ENCODE results near the gene WWOX.

Gene WWOX

DNA sequence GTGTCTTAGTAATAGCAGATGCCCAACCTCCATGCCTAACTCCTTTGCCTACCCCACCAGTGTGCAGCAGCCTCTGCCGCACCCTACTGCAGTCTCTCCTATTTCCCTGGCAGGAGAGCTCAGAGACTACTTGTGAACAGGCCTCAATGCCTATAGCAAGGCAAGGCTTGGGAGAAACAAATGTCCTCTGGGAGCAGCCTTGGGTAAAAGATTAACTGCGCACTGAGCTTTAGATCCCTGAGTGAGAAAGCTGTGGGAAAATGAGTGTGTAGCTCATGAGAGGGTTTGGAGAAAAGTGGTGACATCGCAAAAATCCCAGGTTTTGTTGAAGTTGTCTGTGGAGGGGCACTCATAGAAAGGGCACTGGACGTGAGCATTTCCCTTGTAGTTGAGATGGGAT is 335.8 kb downstream of the WWOX start:
- DNase-seq = no peak

DNA sequence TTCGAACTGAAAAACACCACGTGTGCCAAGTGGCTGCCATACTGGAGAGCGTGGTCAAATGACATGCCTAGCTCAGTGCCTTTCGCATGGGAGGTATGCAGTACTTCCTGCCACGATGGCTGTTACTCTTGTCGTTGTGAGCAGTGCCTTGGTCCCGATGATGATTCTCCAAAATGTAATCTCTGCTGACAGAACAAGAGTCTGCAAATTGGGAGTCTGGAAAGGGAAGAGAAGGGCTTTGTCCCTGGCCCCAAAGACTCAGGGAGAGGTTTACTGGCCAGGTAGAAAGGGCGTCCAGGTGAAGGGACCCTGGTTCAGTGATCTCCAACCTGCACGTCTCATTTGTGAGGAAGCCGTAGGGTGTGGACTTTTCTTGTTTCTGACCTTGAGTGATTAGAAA is 336.6 kb downstream of the WWOX start:
- no peak for DNase-seq

DNA sequence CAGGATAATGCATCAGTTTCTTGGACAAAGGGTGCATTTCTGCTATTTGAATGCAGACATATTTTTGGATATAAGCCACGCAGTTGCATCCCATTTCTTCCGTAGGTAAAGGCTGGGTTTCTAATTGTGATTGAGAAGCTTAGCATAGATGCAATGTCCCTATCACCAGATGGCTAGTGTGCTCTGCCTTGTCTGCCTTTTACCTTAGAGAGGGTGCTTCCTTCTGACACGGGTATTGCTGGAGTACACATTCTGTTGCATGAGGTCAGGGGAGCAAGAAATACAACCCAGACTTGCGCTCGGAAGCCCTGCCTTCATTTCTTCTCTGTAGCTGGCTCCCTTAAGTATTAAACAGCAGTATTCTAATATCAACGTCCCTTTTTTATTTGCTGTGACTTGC is 337.4 kb downstream of the WWOX start:
- DNase-seq = no peak

DNA sequence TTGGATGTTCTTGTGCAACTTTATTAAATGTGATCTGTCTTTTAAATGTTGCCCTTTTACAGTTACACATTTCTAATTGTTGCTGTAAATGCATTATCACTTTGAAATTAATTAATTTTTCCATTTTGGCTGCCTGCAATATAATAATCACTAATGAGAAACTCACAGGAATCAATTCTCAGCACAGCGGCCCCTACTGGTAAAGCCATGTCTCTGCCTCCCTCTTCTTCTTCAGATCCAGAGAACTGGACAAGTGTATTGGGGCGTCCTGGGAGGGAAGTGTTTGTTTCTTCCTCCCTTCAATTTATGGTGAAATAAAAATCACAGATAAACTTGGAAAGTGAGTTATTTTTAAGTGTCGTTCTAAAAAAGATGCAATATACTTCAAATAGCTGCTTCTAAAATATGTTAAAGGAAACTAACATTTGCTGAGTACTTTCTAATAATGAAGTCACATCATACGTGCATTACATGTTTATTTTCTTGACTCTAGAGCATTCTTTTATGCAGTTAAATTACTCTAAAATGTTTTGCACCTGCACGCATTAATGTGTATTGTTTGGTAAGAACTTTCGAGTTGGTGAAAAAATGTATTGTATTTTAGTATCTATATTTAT is 338.0 kb downstream of the WWOX start:
- peak in 21 of 51 donors; percentile 2 to 54 (median 17) for DNase-seq

DNA sequence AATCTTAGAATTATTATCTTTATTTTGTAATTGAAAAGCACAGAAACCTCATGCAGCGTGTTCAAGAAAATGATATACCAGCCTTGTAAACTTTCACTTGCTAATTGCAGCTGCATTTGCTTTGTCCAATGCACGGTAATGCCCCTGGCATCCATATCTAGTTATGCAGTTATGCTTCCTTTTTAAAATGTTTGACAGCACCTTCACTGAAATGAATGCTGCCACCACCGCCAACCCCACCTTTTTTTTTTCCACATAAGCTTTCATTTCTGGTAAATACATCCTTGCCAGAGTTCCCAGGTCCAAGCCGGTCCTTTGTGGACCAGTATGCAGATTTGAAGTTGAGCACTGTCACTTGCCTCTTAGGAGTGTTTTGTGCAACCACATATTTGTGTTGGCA is 338.8 kb downstream of the WWOX start:
- no peak for DNase-seq

DNA sequence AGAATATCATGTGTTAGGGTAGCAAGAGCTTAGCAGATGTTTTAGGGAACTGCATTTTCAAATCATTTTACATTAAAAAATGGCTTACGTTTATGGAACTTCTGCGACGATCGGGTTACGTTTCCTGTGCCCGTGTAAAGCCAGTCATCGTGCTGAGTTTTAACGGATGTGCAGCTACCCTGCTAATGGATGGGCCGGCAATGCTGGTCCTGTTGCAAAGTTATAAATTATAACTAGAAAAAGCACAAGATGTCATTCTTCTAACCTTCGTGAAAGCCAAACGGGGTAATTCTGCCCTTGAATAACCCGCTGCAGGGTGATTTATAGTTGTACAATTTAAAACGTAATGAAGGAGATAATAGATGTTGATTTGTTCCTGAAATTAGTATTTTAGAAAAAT is 339.2 kb downstream of the WWOX start:
- no peak for DNase-seq

DNA sequence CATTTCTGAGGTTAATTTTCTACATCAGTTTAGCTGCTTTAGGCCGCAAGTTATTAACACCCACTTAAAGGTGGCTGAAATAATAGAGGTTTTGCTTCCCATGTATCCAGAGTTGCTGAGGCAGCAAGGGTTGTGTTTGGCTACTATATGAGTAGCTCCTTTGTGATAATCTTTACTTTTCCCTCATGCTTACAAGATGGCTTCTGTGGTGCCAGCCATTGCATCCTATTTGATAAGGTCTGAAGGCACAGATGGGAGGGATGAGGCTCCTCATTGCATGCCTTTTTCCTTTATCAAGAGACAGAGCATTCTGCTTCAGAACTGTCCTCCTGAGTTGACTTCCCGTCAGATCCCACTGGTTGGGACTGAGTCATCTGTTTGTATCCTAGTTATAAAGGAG is 340.2 kb downstream of the WWOX start:
- no peak for DNase-seq

DNA sequence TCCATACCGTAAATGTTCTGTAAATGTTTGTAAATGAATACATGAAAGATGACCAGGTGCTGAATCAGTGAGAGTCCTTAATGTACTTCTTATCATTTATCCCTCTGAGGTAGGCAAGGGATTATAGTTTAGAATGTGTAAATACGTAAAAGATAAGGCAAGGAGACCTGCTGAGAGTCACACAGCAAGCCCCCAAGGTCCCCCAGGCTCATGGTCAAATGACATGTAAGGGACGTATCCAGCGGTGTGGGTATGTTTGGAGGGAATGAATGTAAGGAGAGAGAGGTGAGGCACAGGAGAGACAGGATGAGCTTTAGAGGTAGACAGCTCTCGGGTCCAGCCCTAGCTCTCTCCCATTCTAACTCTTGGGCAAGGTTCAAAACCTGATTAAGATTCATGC is 341.8 kb downstream of the WWOX start:
- DNase-seq = no peak

DNA sequence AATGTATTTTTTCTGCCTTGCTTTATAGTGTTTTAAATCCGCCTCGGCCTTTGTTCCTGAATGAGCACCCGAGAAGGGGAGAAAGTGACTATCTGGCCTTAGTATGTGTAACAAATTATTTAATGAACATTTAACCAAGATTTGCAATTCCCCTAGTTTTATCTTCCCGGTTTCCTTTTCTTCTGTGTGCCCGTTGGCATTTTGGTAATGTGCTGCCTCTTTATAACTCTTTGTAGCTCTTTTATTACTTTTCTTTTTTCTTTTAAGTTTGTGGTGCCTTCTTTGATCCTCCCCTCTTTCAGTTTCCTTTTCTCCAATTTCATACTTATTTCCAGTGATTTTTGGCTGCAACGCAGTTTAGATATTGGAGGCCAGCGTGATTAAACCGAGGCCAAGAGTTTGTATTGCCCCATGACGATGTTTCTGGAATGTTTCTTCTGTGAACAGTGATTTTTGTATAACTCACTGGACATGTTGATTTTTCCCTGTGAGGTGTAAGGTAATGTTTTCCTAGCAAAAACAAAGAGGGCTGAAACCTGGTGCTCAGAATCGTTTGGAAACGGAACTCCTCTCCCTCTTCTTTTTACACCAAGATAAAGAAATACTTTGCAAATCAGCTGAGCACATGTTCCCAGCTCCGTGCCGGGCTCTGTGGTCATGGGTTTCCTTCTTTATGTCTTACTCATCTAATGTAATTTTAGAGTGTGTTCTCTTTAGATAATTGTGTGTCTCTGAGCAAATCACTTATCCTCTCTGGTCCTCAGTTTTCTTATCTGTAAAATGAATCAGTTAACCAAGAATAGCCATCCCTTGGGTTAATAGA is 344.3 kb downstream of the WWOX start:
- DNase-seq = no peak

DNA sequence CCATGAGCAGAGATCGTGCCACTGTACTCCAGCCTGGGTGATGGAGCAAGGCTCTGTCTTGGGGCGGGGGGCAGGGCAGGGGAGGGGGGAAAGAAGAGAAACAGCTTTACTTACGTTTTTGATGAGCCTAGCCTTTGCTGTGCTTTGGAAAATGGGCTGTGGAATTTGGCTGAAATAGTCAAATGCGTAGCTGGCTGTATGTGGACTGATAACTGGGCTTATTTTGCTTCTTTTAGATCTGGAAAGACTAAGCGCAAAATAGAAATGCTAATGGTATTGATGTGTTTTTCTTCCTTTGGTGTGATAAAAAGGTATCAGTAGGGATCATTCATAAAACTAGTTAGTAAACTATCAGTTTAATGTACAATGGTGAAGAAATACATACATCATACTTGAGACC is 346.4 kb downstream of the WWOX start:
- no peak for DNase-seq

DNA sequence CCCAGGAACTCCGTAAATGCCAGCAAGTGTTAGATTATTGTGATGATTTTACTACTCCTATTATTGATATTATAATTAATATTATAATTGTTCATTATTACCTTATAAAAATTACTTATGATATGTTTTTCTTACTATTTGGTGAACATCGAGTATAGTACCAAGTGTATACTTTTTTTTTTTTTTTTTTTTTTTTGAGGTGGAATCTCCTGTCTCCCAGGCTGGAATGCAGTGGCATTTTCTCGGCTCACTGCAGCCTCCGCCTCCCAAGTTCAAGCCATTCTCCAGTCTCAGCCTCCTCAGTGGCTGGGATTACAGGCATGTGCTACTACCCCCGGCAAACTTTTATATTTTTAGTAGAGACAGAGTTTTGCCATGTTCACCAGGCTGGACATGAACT is 347.0 kb downstream of the WWOX start:
- DNase-seq = no peak

DNA sequence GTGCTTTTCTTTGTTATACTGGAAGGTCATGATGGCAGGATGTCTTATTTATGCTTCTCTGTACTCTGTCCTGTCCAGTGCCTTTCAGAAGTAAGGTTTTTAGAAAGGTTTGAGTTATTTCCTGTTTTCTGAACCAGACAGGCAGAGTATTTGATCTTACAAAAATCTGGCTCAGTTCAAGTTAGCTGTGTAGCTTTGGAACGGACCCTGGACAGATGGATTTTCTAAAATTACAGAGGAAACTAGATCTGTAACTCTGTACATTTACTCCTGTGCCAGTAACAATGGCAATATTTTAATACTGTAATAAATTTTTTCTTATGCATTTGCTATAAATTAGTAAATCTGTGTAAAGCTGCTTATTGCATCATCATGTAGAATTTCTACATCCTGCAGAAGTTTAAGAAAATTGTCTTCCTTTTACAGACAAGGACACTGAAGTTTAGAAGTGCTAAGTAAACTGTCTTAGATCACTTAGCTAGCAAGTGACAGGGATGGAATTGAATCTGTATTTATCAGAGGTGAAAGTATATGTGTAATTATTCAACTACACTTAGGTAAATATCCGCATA is 347.6 kb downstream of the WWOX start:
- DNase-seq = no peak

DNA sequence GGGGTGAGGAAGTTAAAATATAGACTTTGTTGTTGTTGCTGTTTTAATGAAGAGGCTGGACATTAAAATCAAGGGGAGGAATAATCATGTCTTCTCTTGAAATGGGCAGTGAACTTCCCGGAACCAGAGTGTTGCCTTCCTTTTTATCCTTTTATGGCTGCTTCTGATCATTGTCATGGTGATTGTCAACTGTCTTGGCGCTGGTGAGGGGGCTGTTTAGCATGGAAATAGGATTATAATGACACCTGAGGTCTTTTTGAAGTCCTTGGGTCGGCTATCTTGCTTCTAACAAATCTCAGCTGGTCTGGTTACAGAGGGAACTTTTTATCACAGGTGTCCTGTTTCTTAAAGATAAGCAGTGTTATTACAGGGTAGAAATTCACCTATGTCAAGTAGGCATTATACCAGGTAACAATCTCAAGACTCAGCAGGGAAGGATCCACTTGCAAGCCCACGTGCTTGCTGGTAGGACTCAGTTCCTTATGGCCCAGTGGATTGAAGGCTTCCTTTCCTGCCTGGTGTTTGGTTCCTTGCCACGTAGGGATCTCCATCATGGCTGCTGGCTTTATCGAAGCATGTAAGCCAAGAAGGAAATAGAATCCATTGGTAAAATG is 349.3 kb downstream of the WWOX start:
- DNase-seq = no peak

DNA sequence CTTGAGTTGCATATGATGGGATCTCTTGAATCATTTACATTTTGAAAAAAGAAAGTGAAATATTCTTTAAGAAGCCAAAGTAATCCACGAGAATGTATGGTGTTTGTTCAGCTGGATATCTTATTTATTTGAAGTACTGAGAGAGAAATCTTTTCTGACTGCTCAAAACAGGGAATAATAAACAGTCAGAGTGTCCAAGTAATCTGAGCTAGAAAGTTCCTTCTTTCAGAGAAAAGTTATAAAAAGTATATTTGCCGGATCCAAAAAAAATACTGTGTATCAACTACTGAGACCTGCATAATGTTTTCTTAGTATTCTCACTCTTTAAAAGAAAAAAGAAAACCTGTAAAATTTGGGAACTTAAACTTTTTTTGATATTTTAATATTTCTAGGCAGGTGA is 350.8 kb downstream of the WWOX start:
- no peak for DNase-seq

DNA sequence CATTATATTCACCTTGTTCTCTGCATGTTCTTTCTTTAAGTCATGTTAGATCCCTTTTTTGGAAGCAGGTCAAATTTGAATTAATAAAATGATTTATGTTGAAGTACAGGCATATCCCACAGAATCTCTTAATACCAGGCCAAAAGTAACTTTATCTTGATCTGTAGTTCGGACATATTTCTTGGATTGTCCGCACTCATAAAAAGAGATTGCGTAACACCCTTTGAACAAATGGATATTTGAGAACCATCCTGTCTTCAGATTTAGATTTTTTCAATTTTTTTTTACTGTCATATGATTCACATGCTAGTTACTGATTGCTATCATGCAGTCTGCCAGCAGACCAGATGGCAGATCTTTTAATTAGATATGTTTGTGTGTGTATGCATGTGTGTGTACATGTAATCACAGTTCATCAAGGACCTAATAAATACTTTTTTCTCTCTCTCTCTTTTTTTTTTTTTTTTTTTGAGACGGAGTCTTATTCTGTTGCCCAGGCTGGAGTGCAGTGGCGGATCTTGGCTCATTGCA is 352.6 kb downstream of the WWOX start:
- no peak for DNase-seq

DNA sequence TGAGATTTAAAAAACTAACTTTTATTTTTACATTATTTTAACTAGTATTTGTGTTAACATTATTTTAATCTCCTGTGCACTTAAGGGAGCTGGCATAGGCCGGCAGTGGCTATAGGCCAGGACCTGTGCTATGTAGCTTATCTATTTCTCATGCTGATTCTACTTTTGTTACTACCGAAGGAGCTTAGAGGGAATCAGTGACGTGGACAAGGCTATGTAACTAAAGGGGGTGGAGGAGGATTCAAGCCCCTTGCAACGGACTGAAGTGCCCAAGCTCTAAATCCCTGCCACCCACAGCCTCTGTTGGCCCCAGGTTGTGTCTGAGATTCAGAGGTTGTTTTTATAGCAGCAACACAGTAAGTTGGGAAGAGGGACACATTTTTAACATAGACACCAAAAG is 356.4 kb downstream of the WWOX start:
- DNase-seq = no peak

DNA sequence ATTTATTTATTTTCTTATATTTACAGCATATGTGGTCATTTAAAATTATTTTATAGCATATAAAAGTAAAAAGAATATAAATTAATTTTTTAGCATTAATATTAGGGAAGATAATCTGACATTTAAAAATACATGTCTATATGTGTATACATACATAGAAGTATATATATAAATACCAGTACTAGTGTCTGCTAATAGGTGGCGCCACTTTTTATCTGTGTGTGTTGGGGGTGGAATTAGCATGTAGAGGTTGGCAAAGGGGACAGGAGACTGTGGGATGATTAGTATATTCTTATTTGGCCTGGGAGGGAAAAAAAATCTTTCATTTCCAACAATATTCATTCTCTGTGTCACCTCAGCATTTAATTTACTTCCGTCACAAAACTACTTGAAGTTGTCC is 359.1 kb downstream of the WWOX start:
- DNase-seq = no peak

DNA sequence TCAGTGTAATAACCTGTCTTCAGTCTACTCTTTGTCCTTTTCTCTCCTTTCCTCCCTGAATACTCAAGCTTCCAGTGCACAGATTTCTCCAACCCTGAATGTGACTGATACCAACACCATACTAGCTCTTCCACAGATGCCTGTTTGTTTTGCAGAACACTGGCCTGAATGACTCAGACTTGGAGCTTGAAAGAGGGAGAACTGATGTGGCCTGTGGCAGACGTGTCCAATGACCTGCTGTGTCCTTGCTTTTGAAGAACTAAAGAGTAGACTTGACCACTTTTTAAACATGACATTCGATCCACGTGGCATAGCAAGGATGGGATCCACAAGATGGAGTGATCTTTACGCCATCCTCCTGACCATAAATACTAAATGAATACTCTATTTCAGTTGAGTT is 361.0 kb downstream of the WWOX start:
- peak in 1 of 51 donors; percentile 9 for DNase-seq

DNA sequence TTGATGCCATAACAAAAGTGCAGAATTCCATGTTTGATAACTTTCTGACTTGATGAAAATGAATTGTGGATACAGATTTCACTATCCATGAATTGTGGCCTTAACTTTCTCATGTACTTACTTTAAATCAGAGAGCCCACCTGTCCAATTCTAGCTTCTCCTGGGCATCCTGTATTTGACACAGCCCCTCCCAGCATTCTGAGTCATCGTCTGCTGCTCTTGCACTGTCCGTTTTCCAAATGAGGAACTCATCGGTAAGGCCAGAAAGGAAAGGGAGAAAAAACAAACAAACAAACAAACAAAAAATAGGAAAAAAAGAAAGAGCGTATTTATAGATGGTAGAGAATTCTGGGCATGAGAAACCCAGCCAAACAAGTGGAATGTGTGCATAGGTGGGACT is 361.6 kb downstream of the WWOX start:
- DNase-seq = no peak

DNA sequence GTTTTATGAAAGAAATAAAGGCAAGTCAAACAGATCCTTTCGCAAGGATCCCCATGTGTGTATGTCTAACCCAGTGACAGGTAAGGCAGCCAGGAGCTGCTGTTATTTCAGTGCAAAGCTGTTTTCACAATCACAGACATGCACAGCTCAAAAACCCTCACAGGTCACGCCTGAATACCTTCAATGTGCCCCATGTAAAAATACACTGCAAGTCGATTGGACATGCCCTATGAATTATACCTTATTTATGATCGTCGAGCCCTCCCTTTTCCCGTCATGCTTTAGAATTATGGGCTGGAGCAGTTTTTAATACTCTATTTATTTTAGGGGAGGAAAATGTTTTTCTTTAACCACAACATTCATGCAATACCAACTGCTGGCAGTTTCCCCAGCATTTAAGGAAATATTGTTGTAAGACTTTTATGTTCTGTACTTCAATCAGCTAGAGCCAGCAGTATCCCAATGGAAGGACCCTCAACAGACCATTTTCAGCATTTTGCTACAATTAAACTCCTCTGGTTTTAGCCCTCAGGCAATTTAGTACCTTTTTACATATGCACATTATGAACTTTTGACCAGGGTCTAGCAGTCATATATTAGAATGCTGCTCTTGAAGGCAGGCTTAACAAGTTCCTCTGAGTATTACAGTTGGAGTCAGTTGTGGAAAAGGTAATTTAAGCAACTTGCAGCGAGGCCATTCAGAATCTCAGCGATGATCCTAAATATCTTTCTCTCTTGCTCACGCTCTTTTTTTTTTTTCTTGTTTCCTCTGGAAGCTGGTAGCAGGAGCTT is 362.2 kb downstream of the WWOX start:
- DNase-seq = no peak
